Mesenchymal stem cell (in vitro differentiated cells and primary cell): ENCODE data around the gene CHAC1. TPM values are rescaled to one million over a fixed set of nuclear protein-coding genes. Genes with fewer than 3 reads are reported as not detected.

Source experiments
- DNase-seq: peaks from one replicate; pipeline ENCODE4 v3.0.0-alpha.2; 2013
- H2AFZ ChIP-seq: one replicate; pipeline ENCODE4 v1.6.1; 2013; ENCODE audit warnings: low read depth, mild to moderate bottlenecking, control low read depth, inconsistent platforms, low read length, moderate library complexity
- H2AK5ac ChIP-seq: 2 replicates; pipeline ENCODE4 v1.6.1; 2013; ENCODE audit warnings: low read length, moderate library complexity, mild to moderate bottlenecking, inconsistent platforms; ENCODE audit not compliant: severe bottlenecking
- H2BK120ac ChIP-seq: one replicate; pipeline ENCODE4 v1.6.1; 2013; ENCODE audit warnings: low read depth, mild to moderate bottlenecking, inconsistent platforms, low read length, moderate library complexity
- H2BK12ac ChIP-seq, 2 experiments: one replicate each; pipeline ENCODE4 v1.6.1; 2013; ENCODE audit warnings: inconsistent platforms in 2 of 2, low read length in 2 of 2, mild to moderate bottlenecking in 2 of 2, moderate library complexity in 2 of 2, control low read depth in 1 of 2
- H2BK15ac ChIP-seq: one replicate; pipeline ENCODE4 v1.6.1; 2013; ENCODE audit warnings: mild to moderate bottlenecking, low read depth, inconsistent platforms; ENCODE audit not compliant: poor library complexity, severe bottlenecking
- H2BK5ac ChIP-seq: 2 replicates; pipeline ENCODE4 v1.6.1; 2013; ENCODE audit warnings: low read depth, mild to moderate bottlenecking, low read length, control low read depth, inconsistent platforms; ENCODE audit not compliant: poor library complexity, severe bottlenecking
- H3K14ac ChIP-seq, 2 experiments: one replicate each; pipeline ENCODE4 v1.6.1; 2013; ENCODE audit warnings: inconsistent platforms in 2 of 2, low read length in 2 of 2, control low read depth in 1 of 2, mild to moderate bottlenecking in 1 of 2, moderate library complexity in 1 of 2
- H3K18ac ChIP-seq, 2 experiments: one replicate each; pipeline ENCODE4 v1.6.1; 2013; ENCODE audit warnings: inconsistent platforms in 2 of 2, low read length in 2 of 2, control low read depth in 1 of 2, low read depth in 1 of 2, mild to moderate bottlenecking in 1 of 2
- H3K23ac ChIP-seq, 2 experiments: one replicate each; pipeline ENCODE4 v1.6.1; 2013; ENCODE audit warnings: inconsistent platforms in 2 of 2, low read length in 2 of 2, mild to moderate bottlenecking in 2 of 2, moderate library complexity in 2 of 2, control low read depth in 1 of 2
- H3K27ac ChIP-seq: 2 replicates; pipeline ENCODE4 v1.5.1; 2013; ENCODE audit warnings: mild to moderate bottlenecking, moderate library complexity, low read length, control low read depth, inconsistent platforms; ENCODE audit not compliant: poor library complexity, severe bottlenecking
- H3K27me3 ChIP-seq, 2 experiments: 2 replicates each; pipeline versions ENCODE4 v1.6.1 to v1.7.0; 2013; ENCODE audit warnings: low read length in 2 of 2, mild to moderate bottlenecking in 2 of 2, moderate library complexity in 2 of 2, control low read depth in 1 of 2, inconsistent platforms in 1 of 2; ENCODE audit not compliant: control insufficient read depth in 1 of 2, insufficient read depth in 1 of 2
- H3K36me3 ChIP-seq, 2 experiments: 2 replicates each; pipeline versions ENCODE4 v1.6.1 to v1.7.0; 2013; ENCODE audit warnings: low read length in 2 of 2, control low read depth in 1 of 2, inconsistent platforms in 1 of 2, low read depth in 1 of 2, mild to moderate bottlenecking in 1 of 2; ENCODE audit not compliant: insufficient read depth in 2 of 2, control insufficient read depth in 1 of 2
- H3K4ac ChIP-seq, 2 experiments: one replicate each; pipeline ENCODE4 v1.6.1; 2013; ENCODE audit warnings: inconsistent platforms in 2 of 2, low read length in 2 of 2, mild to moderate bottlenecking in 2 of 2, moderate library complexity in 2 of 2, control low read depth in 1 of 2, low read depth in 1 of 2
- H3K4me1 ChIP-seq: 2 replicates; pipeline ENCODE4 v1.6.1; 2013; ENCODE audit warnings: low read depth, low read length, control low read depth; ENCODE audit not compliant: control insufficient read depth, insufficient read depth
- H3K4me2 ChIP-seq: 2 replicates; pipeline ENCODE4 v1.6.1; 2013; ENCODE audit warnings: low read length, mild to moderate bottlenecking, inconsistent platforms; ENCODE audit not compliant: poor library complexity, severe bottlenecking
- H3K4me3 ChIP-seq, 2 experiments: 2 replicates each; pipeline versions ENCODE4 v1.5.1 to v1.7.0; 2013; ENCODE audit warnings: low read length in 2 of 2, mild to moderate bottlenecking in 2 of 2, control low read depth in 1 of 2, low read depth in 1 of 2; ENCODE audit not compliant: insufficient read depth in 1 of 2
- H3K79me1 ChIP-seq: replicated peaks from 2 replicates; pipeline ENCODE4 v1.6.1; 2013; ENCODE audit warnings: mild to moderate bottlenecking, control low read depth, low read length, inconsistent platforms; ENCODE audit not compliant: poor library complexity, severe bottlenecking
- H3K9ac ChIP-seq: 2 replicates; pipeline ENCODE4 v1.7.0; 2013; ENCODE audit warnings: mild to moderate bottlenecking, low read length, moderate library complexity
- H3K9me3 ChIP-seq: 2 replicates; pipeline ENCODE4 v1.7.0; 2013; ENCODE audit warnings: mild to moderate bottlenecking, low read length; ENCODE audit not compliant: control insufficient read depth
- H4K8ac ChIP-seq: one replicate; pipeline ENCODE4 v1.6.1; 2013; ENCODE audit warnings: inconsistent platforms, mild to moderate bottlenecking, low read length, moderate library complexity
- H4K91ac ChIP-seq: one replicate; pipeline ENCODE4 v1.6.1; 2013; ENCODE audit warnings: mild to moderate bottlenecking, low read length, inconsistent platforms
- WGBS: methylation state at CpG from one replicate; pipeline ENCODE4 v1.1.7; 2013; ENCODE audit warnings: mixed read lengths; 5-methylcytosine and 5-hydroxymethylcytosine counted together
- small RNA-seq: library from polyadenylated mRNA; stranded (forward); fragments of <200 nt; extraction: miRNeasy Mini kit (QIAGEN cat#:217004); gene quantifications from one replicate; pipeline ENCODE3, GENCODE V24; 2013; ENCODE audit warnings: low read depth

The CHAC1 gene

GRCh38 chr15:40999190-40999589, 45.9 kb downstream of the CHAC1 start:
- Histone ChIP-seq H3K9me3 (no peaks in the 10 kb centered on the region), H3K27ac (no peak overlapping the region), H2BK5ac (no peak overlapping the region), H3K4ac (no peak overlapping the region), H3K4me2 (no peak overlapping the region), H3K36me3 (peaks cover 16 to 77% of the 10 kb centered on the region in 2 experiments), H2BK12ac (no peak overlapping the region), H3K9ac (no peak overlapping the region), H4K91ac (no peak overlapping the region), H3K4me1 (peaks cover 1% of the 10 kb centered on the region), H3K18ac (no peak overlapping the region), H3K27me3 (no peaks in the 10 kb centered on the region), H3K79me1 (peaks cover 12% of the 10 kb centered on the region), H3K23ac (no peak overlapping the region), H4K8ac (no peak overlapping the region), H2AFZ (no peak overlapping the region), H2BK15ac (no peak overlapping the region), H3K14ac (no peak overlapping the region), H3K4me3 (no peak overlapping the region), H2AK5ac (no peak overlapping the region), H2BK120ac (no peak overlapping the region)
- 12% methylated on average over 2 of the region's 4 CpGs for WGBS
- DNase-seq: peak; percentile 95

- 43% methylated on average over 3 of the region's 5 CpGs for WGBS
- Histone ChIP-seq H2AFZ (no peak overlapping the region), H3K79me1 (peaks cover 13% of the 10 kb centered on the region), H2BK5ac (no peak overlapping the region), H2BK120ac (no peak overlapping the region), H3K4me3 (no peak overlapping the region), H3K36me3 (peaks cover 8 to 73% of the 10 kb centered on the region in 2 experiments), H3K4ac (no peak overlapping the region), H3K18ac (peak overlapping the region in 1 of 2 experiments; percentile 25), H3K9ac (no peak overlapping the region), H3K14ac (no peak overlapping the region), H3K27me3 (no peaks in the 10 kb centered on the region), H3K4me2 (no peak overlapping the region), H2AK5ac (no peak overlapping the region), H2BK15ac (no peak overlapping the region), H3K9me3 (no peaks in the 10 kb centered on the region), H2BK12ac (no peak overlapping the region), H3K27ac (no peak overlapping the region), H3K4me1 (peaks cover 1% of the 10 kb centered on the region), H4K8ac (no peak overlapping the region), H4K91ac (no peak overlapping the region), H3K23ac (no peak overlapping the region)
- peak; percentile 71 for DNase-seq
Measured at GRCh38 chr15:41001524-41002214, 48.4 kb downstream of the CHAC1 start.

DNA sequence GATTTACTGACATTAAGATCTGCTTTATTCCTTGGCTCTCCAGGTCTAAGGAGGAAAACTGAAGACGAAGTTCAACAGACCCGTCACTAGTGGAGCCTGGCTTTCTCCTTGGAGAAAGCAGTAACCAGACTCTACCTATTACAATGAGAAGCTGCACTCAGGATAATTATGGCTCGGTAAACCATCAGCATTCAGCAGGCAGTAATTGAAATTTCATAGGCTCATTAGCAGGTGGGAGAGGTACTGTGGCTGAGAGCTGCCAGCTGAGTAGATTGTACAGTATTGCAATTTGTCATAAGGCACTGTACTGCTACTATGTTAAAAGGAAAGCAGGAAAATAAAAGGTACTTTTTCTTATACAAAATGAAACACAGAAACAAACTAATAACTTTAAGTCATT, 51.2 kb downstream of the CHAC1 start:
- 89% methylated on average over 3 of the region's 3 CpGs for WGBS
- no peak for DNase-seq

More for the DNA sequence above, 51.2 kb downstream of the CHAC1 start:
- Histone ChIP-seq H3K4me3 (no peak overlapping the region), H2BK15ac (no peak overlapping the region), H2AFZ (no peak overlapping the region), H3K14ac (no peak overlapping the region), H2BK120ac (no peak overlapping the region), H3K79me1 (peaks cover 17% of the 10 kb centered on the region), H2BK12ac (no peak overlapping the region), H3K18ac (no peak overlapping the region), H4K91ac (no peak overlapping the region), H3K27me3 (no peaks in the 10 kb centered on the region), H3K4me2 (no peak overlapping the region), H3K23ac (no peak overlapping the region), H2AK5ac (no peak overlapping the region), H4K8ac (peak overlapping the region; percentile 42), H2BK5ac (no peak overlapping the region), H3K9ac (no peak overlapping the region), H3K4me1 (no peaks in the 10 kb centered on the region), H3K9me3 (no peaks in the 10 kb centered on the region), H3K36me3 (peaks cover 8 to 68% of the 10 kb centered on the region in 2 experiments), H3K27ac (no peak overlapping the region), H3K4ac (no peak overlapping the region)

Small RNA genes lying within 50 kb of the gene (small RNA-seq; reads per million reads assigned to genes)
- not detected for gene ISCA1P4
